NCI-H2081 (cell line): ENCODE data around the gene ACSF3.
A peak's percentile ranks its signal among the peaks of the same experiment; 100 is the strongest.
"Not testable (repeated sequence)": the region's sequence is repeated elsewhere in the genome, so short reads cannot be mapped to it uniquely, and the experiment has no call there.

Source experiments
- DNase-seq, 2 experiments: peaks; one replicate each; lab custom pipeline; 2025; lab: John Stamatoyannopoulos, UW

Gene ACSF3

GRCh38 chr16:89073346-89074071, 20.1 kb upstream of the ACSF3 start:
- DNase-seq: no peak

GRCh38 chr16:89074072-89074674, 19.5 kb upstream of the ACSF3 start:
- not testable (repeated sequence) for DNase-seq

- no peak for DNase-seq
Measured at GRCh38 chr16:89074803-89075688, 18.6 kb upstream of the ACSF3 start.

GRCh38 chr16:89076159-89076558, 17.5 kb upstream of the ACSF3 start:
- no peak for DNase-seq

- no peak for DNase-seq
Measured at GRCh38 chr16:89077076-89077475, 16.6 kb upstream of the ACSF3 start.

- no peak for DNase-seq
Measured at GRCh38 chr16:89078172-89078571, 15.5 kb upstream of the ACSF3 start.

- DNase-seq: no peak
Measured at GRCh38 chr16:89079434-89079980, 14.1 kb upstream of the ACSF3 start.

- DNase-seq: no peak
Measured at GRCh38 chr16:89080196-89080853, 13.3 kb upstream of the ACSF3 start.

- no peak for DNase-seq
Measured at GRCh38 chr16:89081556-89081955, 12.1 kb upstream of the ACSF3 start.

GRCh38 chr16:89084411-89084810, 9.2 kb upstream of the ACSF3 start:
- no peak for DNase-seq

GRCh38 chr16:89084814-89085612, 8.6 kb upstream of the ACSF3 start:
- DNase-seq: no peak

GRCh38 chr16:89085755-89086154, 7.9 kb upstream of the ACSF3 start:
- DNase-seq: no peak

- no peak for DNase-seq
Measured at GRCh38 chr16:89087922-89088497, 5.6 kb upstream of the ACSF3 start.

GRCh38 chr16:89089120-89089519, 4.5 kb upstream of the ACSF3 start:
- no peak for DNase-seq

GRCh38 chr16:89090182-89090630, 3.4 kb upstream of the ACSF3 start:
- peak; percentile 25 to 74 for DNase-seq

GRCh38 chr16:89090669-89091426, 2.8 kb upstream of the ACSF3 start:
- no peak for DNase-seq

GRCh38 chr16:89092013-89092412, 1.6 kb upstream of the ACSF3 start:
- DNase-seq: no peak

GRCh38 chr16:89093252-89093601, 425 bp upstream of the ACSF3 start:
- not testable (repeated sequence) for DNase-seq

GRCh38 chr16:89094252-89094879, 714 bp downstream of the ACSF3 start:
- no peak for DNase-seq

GRCh38 chr16:89094880-89095258, 1.2 kb downstream of the ACSF3 start:
- no peak for DNase-seq
